Measurements from ENCODE around the gene ABCC11.

Gene ABCC11

GRCh38 chr16:48126801-48127644 lies 120.3 kb downstream of the ABCC11 start:
- peak; percentile 100 for DNase-seq

- DNase-seq, result peak; percentile 38
Measured at GRCh38 chr16:48125888-48126287, 121.5 kb downstream of the ABCC11 start.

- no peak for DNase-seq
Measured at GRCh38 chr16:48124266-48124665, 123.1 kb downstream of the ABCC11 start.

GRCh38 chr16:48123104-48123788 lies 124.1 kb downstream of the ABCC11 start:
- peak; percentile 100 for DNase-seq

GRCh38 chr16:48121276-48121675 lies 126.1 kb downstream of the ABCC11 start:
- DNase-seq, result no peak

- DNase-seq, result no peak
Measured at GRCh38 chr16:48118841-48119240, 128.5 kb downstream of the ABCC11 start.

- DNase-seq, result peak; percentile 58
Measured at GRCh38 chr16:48117217-48118105, 129.9 kb downstream of the ABCC11 start.

Measured in fibroblast of skin of right quadriceps (primary cell).